ENCODE data around the gene C5orf63.
A peak's percentile ranks its signal among the peaks of the same experiment; 100 is the strongest.
"Not testable (repeated sequence)": the region's sequence is repeated elsewhere in the genome, so short reads cannot be mapped to it uniquely, and the experiment has no call there.

The C5orf63 gene

GRCh38 chr5:127031863-127032232 is 41.5 kb downstream of the C5orf63 start:
- DNase-seq (ENCODE audit: low read depth, low spot score), result no peak

GRCh38 chr5:127031147-127031862 is 42.0 kb downstream of the C5orf63 start:
- no peak for DNase-seq (ENCODE audit: low read depth, low spot score)

- DNase-seq (ENCODE audit: low read depth, low spot score), result peak; percentile 82
Measured at GRCh38 chr5:127030259-127031146, 42.8 kb downstream of the C5orf63 start, which contains the start of gene MARCHF3. TSS of gene MARCHF3 (minus strand) at chr5:127030558. CDS start at chr5:126918171, 112,387 bp downstream.

- no peak for DNase-seq (ENCODE audit: low read depth, low spot score)
Measured at GRCh38 chr5:127029581-127030258, 43.6 kb downstream of the C5orf63 start.

GRCh38 chr5:127028822-127029457 is 44.4 kb downstream of the C5orf63 start:
- DNase-seq (ENCODE audit: low read depth, low spot score), result no peak

- no peak for DNase-seq (ENCODE audit: low read depth, low spot score)
Measured at GRCh38 chr5:127027539-127027938, 45.8 kb downstream of the C5orf63 start.

- no peak for DNase-seq (ENCODE audit: low read depth, low spot score)
Measured at GRCh38 chr5:127026166-127026565, 47.1 kb downstream of the C5orf63 start.

GRCh38 chr5:127025467-127025866 is 47.8 kb downstream of the C5orf63 start:
- no peak for DNase-seq (ENCODE audit: low read depth, low spot score)

- DNase-seq (ENCODE audit: low read depth, low spot score), result no peak
Measured at GRCh38 chr5:127024821-127025220, 48.5 kb downstream of the C5orf63 start.

- DNase-seq (ENCODE audit: low read depth, low spot score), result not testable (repeated sequence)
Measured at GRCh38 chr5:127023552-127024191, 49.6 kb downstream of the C5orf63 start.

GRCh38 chr5:127022846-127023245 is 50.5 kb downstream of the C5orf63 start:
- no peak for DNase-seq (ENCODE audit: low read depth, low spot score)

- no peak for DNase-seq (ENCODE audit: low read depth, low spot score)
Measured at GRCh38 chr5:127019928-127020327, 53.4 kb downstream of the C5orf63 start.

- not testable (repeated sequence) for DNase-seq (ENCODE audit: low read depth, low spot score)
Measured at GRCh38 chr5:127016722-127017121, 56.6 kb downstream of the C5orf63 start.

GRCh38 chr5:127015716-127016115 is 57.6 kb downstream of the C5orf63 start:
- no peak for DNase-seq (ENCODE audit: low read depth, low spot score)

- DNase-seq (ENCODE audit: low read depth, low spot score), result no peak
Measured at GRCh38 chr5:127014573-127014972, 58.7 kb downstream of the C5orf63 start.

GRCh38 chr5:127013407-127013806 is 59.9 kb downstream of the C5orf63 start:
- DNase-seq (ENCODE audit: low read depth, low spot score), result no peak

GRCh38 chr5:127012916-127013315 is 60.4 kb downstream of the C5orf63 start:
- no peak for DNase-seq (ENCODE audit: low read depth, low spot score)

GRCh38 chr5:127011961-127012644 is 61.2 kb downstream of the C5orf63 start:
- DNase-seq (ENCODE audit: low read depth, low spot score), result no peak

GRCh38 chr5:127011153-127011552 is 62.1 kb downstream of the C5orf63 start:
- DNase-seq (ENCODE audit: low read depth, low spot score), result no peak

- no peak for DNase-seq (ENCODE audit: low read depth, low spot score)
Measured at GRCh38 chr5:127010362-127010761, 62.9 kb downstream of the C5orf63 start.

GRCh38 chr5:127009784-127010183 is 63.5 kb downstream of the C5orf63 start:
- DNase-seq (ENCODE audit: low read depth, low spot score), result no peak

Measured in smooth muscle cell of the brain vasculature (primary cell).